T-cell (primary cell): ENCODE measurements around the gene CCDC148. TPM values are rescaled to one million over a fixed set of nuclear protein-coding genes. Genes with fewer than 3 reads are reported as not detected.
A peak's percentile ranks its signal among the peaks of the same experiment; 100 is the strongest.
"Not testable (repeated sequence)": the region's sequence is repeated elsewhere in the genome, so short reads cannot be mapped to it uniquely, and the experiment has no call there.

ENCODE experiments used
- ATAC-seq, 4 experiments: fragments of 200-7000 bp in 3 of 4; fragments of 150-1000 bp in 1 of 4; cut with Tn5 transposase; replicated peaks in 1 of 4; 1 replicate in 3 of 4; 2 replicates in 1 of 4; pipeline ENCODE4 v1.10.0; 2021; ENCODE audit warnings: moderate library complexity in 3 of 4, mild to moderate bottlenecking in 2 of 4, moderate number of reproducible peaks in 1 of 4
- CTCF ChIA-PET, 2 donors: fragments of 300-600 bp; sonication (Branson Sonifier 250); formaldehyde crosslinking; loops; one replicate each; lab custom pipeline; 2022; ENCODE audit warnings: antibody characterized with exemption in 2 of 2; lab: Charles Lee
- POLR2A ChIA-PET, 2 donors: fragments of 300-600 bp; sonication (Branson Sonifier 250); formaldehyde crosslinking; loops; one replicate each; lab custom pipeline; 2022; ENCODE audit warnings: antibody characterized with exemption in 2 of 2; lab: Charles Lee
- DNase-seq, 35 experiments: peaks; one replicate each; pipeline versions ENCODE4 v3.0.0 to v3.0.0-alpha.2; 2013 to 2023
- H3K27ac ChIP-seq: one replicate; pipeline ENCODE4 v1.5.1; 2013; ENCODE audit warnings: low read length
- H3K27me3 ChIP-seq, 2 experiments: replicated peaks in 1 of 2; 1 replicate in 1 of 2; 2 replicates in 1 of 2; pipeline versions ENCODE4 v1.6.1 to v1.7.0; 2013; ENCODE audit warnings: low read length in 1 of 2, mixed read lengths in 1 of 2; ENCODE audit not compliant: control insufficient read depth in 2 of 2, insufficient read depth in 2 of 2; ENCODE audit errors: extremely low read depth in 1 of 2
- H3K36me3 ChIP-seq, 2 donors: 1 replicate in 1 of 2; 2 replicates in 1 of 2; pipeline versions ENCODE4 v1.6.1 to v1.7.0; 2013; ENCODE audit warnings: low read length in 1 of 2; ENCODE audit not compliant: control insufficient read depth in 2 of 2, insufficient read depth in 1 of 2; ENCODE audit errors: extremely low read depth in 1 of 2
- H3K4me1 ChIP-seq, 2 experiments: 1 replicate in 1 of 2; 2 replicates in 1 of 2; pipeline versions ENCODE4 v1.6.1 to v1.7.0; 2013; ENCODE audit warnings: low read length in 2 of 2, mixed read lengths in 1 of 2; ENCODE audit not compliant: insufficient read depth in 2 of 2, control insufficient read depth in 1 of 2; ENCODE audit errors: extremely low read depth in 1 of 2
- H3K4me3 ChIP-seq, 2 donors: 1 replicate in 1 of 2; 2 replicates in 1 of 2; pipeline versions ENCODE4 v1.5.1 to v1.7.0; 2013; ENCODE audit warnings: mild to moderate bottlenecking in 2 of 2, low read length in 1 of 2, moderate library complexity in 1 of 2; ENCODE audit not compliant: control insufficient read depth in 1 of 2; ENCODE audit errors: extremely low read depth in 1 of 2
- H3K9me3 ChIP-seq: 2 replicates; pipeline ENCODE4 v1.7.0; 2013
- H3K27ac Mint-ChIP-seq, 2 donors: one replicate each; pipeline ENCODE4 v1.8.0; 2020 to 2021; ENCODE audit warnings: mild to moderate bottlenecking in 2 of 2, mixed read lengths in 2 of 2
- H3K27me3 Mint-ChIP-seq, 2 donors: one replicate each; pipeline ENCODE4 v1.8.0; 2021 to 2022; ENCODE audit warnings: mixed read lengths in 2 of 2
- H3K36me3 Mint-ChIP-seq: one replicate; pipeline ENCODE4 v1.8.0; 2021; ENCODE audit warnings: mixed read lengths
- H3K4me1 Mint-ChIP-seq, 3 donors: one replicate each; pipeline ENCODE4 v1.8.0; 2020 to 2022; ENCODE audit warnings: mixed read lengths in 3 of 3, mild to moderate bottlenecking in 1 of 3
- H3K4me3 Mint-ChIP-seq, 3 donors: one replicate each; pipeline ENCODE4 v1.8.0; 2020 to 2022; ENCODE audit warnings: mild to moderate bottlenecking in 3 of 3, mixed read lengths in 3 of 3, moderate library complexity in 3 of 3
- H3K9me3 Mint-ChIP-seq, 3 donors: one replicate each; pipeline ENCODE4 v1.8.0; 2020 to 2022; ENCODE audit warnings: mixed read lengths in 3 of 3
- WGBS: methylation state at CpG from one replicate; pipeline ENCODE4 v1.1.5; 2013; ENCODE audit warnings: missing lambda C conversion rate; ENCODE audit not compliant: insufficient coverage; 5-methylcytosine and 5-hydroxymethylcytosine counted together
- total RNA-seq, 35 experiments: library from RNA in 6 of 35; stranded (reverse) in 6 of 35; fragments of 120-200 nt in 1 of 35; gene quantifications; one replicate each; pipeline versions ENCODE4 v1.2.1 to v1.2.4 and lab custom pipeline; 2013 to 2026

CCDC148 gene
- total RNA-seq, 5 donors from 2014 or later (not counting 1 experiment from before 2014, with no cell fraction given), result not detected

- peak overlapping the region; percentile 87 to 91 for H3K27ac Mint-ChIP-seq
- WGBS, result 43% methylated on average over 2 of the region's 3 CpGs
- Histone ChIP-seq H3K9me3 (no peaks in the 10 kb centered on the region), H3K4me3 (no peak overlapping the region), H3K36me3 (no peaks in the 10 kb centered on the region), H3K4me1 (peaks cover 0 to 11% of the 10 kb centered on the region in 2 experiments), H3K27me3 (no peaks in the 10 kb centered on the region), H3K27ac (no peak overlapping the region)
- H3K4me3 Mint-ChIP-seq, result peak overlapping the region; percentile 36 to 60 (median 44)
- peak; percentile 53 to 72 (median 66) for ATAC-seq
- peaks cover 0 to 9% (median 0%) of the 10 kb centered on the region in 3 donors for H3K9me3 Mint-ChIP-seq
- POLR2A ChIA-PET, result no interaction called here
- peaks cover 6% of the 10 kb centered on the region for H3K36me3 Mint-ChIP-seq
- CTCF ChIA-PET, result interaction anchor here (0.5 to 1.2 kb wide), 3 partner anchors 9 to 13 kb away, joined by 3 to 6 read pairs (median 4); no protein-coding TSS in a partner anchor
- H3K4me1 Mint-ChIP-seq, result peaks cover 25 to 29% (median 28%) of the 10 kb centered on the region in 3 donors
- peak in 1 of 35 experiments; percentile 18 for DNase-seq
- H3K27me3 Mint-ChIP-seq, result no peaks in the 10 kb centered on the region
These were observed 20.6 kb upstream of the CCDC148 start for GRCh38 chr2:158477202-158477601.

GRCh38 chr2:158474526-158475011 lies 18.0 kb upstream of the CCDC148 start:
- peaks cover 15% of the 10 kb centered on the region for H3K36me3 Mint-ChIP-seq
- WGBS, result 100% methylated on average over 1 of the region's 3 CpGs
- ChIA-PET POLR2A (interaction anchor here in 1 of 2 donors (0.5 kb wide), 1 partner anchor 261 kb away, joined by 4 read pairs; no protein-coding TSS in a partner anchor), CTCF (interaction anchor here (0.8 to 1.7 kb wide), 2 partner anchors 13 to 845 kb away, joined by 3 to 6 read pairs; no protein-coding TSS in a partner anchor)
- H3K4me3 ChIP-seq, H3K27ac ChIP-seq, DNase-seq, ATAC-seq, H3K36me3 ChIP-seq, H3K9me3 Mint-ChIP-seq, H3K27me3 ChIP-seq, H3K9me3 ChIP-seq, H3K4me3 Mint-ChIP-seq, H3K27me3 Mint-ChIP-seq: not testable (repeated sequence)
- peak overlapping the region; percentile 53 to 65 for H3K27ac Mint-ChIP-seq
- H3K4me1 Mint-ChIP-seq, result peaks cover 25 to 29% (median 28%) of the 10 kb centered on the region in 3 donors
- peaks cover 0 to 11% of the 10 kb centered on the region in 2 experiments for H3K4me1 ChIP-seq

- Mint-ChIP-seq H3K9me3 (peaks cover 0 to 9% (median 0%) of the 10 kb centered on the region in 3 donors), H3K4me1 (peaks cover 25 to 29% (median 28%) of the 10 kb centered on the region in 3 donors), H3K27ac (no peak overlapping the region), H3K27me3 (no peaks in the 10 kb centered on the region), H3K4me3 (no peak overlapping the region), H3K36me3 (peaks cover 19% of the 10 kb centered on the region)
- H3K4me1 ChIP-seq, result peaks cover 0 to 11% of the 10 kb centered on the region in 2 experiments
- H3K9me3 ChIP-seq, result no peaks in the 10 kb centered on the region
- ATAC-seq (no peak), DNase-seq (no peak)
- 98% methylated on average over 6 of the region's 8 CpGs for WGBS
- no peak overlapping the region for H3K27ac ChIP-seq
- H3K27me3 ChIP-seq, result no peaks in the 10 kb centered on the region
- peaks cover 0 to 2% of the 10 kb centered on the region in 2 donors for H3K36me3 ChIP-seq
- POLR2A ChIA-PET, result interaction anchor here (0.5 to 0.7 kb wide), 3 partner anchors 19 to 262 kb away, joined by 3 to 5 read pairs (median 4); no protein-coding TSS in a partner anchor
- CTCF ChIA-PET, result interaction anchor here (0.6 to 1.7 kb wide), 2 partner anchors 12 to 839 kb away, joined by 3 to 6 read pairs; no protein-coding TSS in a partner anchor
- H3K4me3 ChIP-seq, result no peak overlapping the region
These were observed 17.3 kb upstream of the CCDC148 start for GRCh38 chr2:158473719-158474392.

- not testable (repeated sequence) for H3K9me3 ChIP-seq, H3K36me3 ChIP-seq, H3K27me3 Mint-ChIP-seq, ATAC-seq, H3K27ac ChIP-seq, H3K4me3 Mint-ChIP-seq, DNase-seq, H3K27ac Mint-ChIP-seq, H3K27me3 ChIP-seq, H3K4me3 ChIP-seq, H3K9me3 Mint-ChIP-seq
- Mint-ChIP-seq H3K4me1 (peaks cover 21 to 27% (median 26%) of the 10 kb centered on the region in 3 donors), H3K36me3 (peaks cover 19% of the 10 kb centered on the region)
- CTCF ChIA-PET, result interaction anchor here (0.6 to 1.7 kb wide), 2 partner anchors 11 to 839 kb away, joined by 3 to 6 read pairs; no protein-coding TSS in a partner anchor
- POLR2A ChIA-PET, result interaction anchor here in 1 of 2 donors (0.6 to 0.7 kb wide), 2 partner anchors 19 to 163 kb away, joined by 3 to 5 read pairs; no protein-coding TSS in a partner anchor
- no CpG with 5 or more reads among the region's 3 CpGs for WGBS
- peaks cover 0 to 11% of the 10 kb centered on the region in 2 experiments for H3K4me1 ChIP-seq
These were observed 16.7 kb upstream of the CCDC148 start for GRCh38 chr2:158473300-158473699.

DNA sequence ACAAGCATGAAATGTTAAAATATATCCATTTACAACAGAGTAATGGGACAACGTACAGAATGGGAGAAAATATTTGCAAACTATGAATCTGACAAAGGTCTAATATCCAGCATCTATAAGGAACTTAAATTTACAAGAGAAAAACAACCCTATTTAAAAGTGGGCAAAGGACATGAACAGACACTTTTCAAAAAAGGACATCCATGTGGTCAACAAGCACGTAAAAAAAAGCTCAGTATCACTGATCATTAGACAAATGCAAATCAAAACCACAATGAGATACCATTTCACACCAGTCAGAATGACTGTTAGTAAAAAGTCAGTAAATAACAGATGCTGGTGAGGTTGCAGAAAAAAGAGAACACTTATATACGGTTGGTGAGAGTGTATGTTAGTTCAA lies 16.3 kb upstream of the CCDC148 start:
- H3K9me3 ChIP-seq, H3K4me1 ChIP-seq, H3K27me3 Mint-ChIP-seq, H3K4me3 Mint-ChIP-seq, H3K4me3 ChIP-seq, ATAC-seq, DNase-seq, CTCF ChIA-PET, H3K36me3 ChIP-seq, H3K27ac Mint-ChIP-seq, H3K27ac ChIP-seq, H3K9me3 Mint-ChIP-seq, H3K27me3 ChIP-seq: not testable (repeated sequence)
- peaks cover 19% of the 10 kb centered on the region for H3K36me3 Mint-ChIP-seq
- peaks cover 20 to 24% (median 23%) of the 10 kb centered on the region in 3 donors for H3K4me1 Mint-ChIP-seq
- no CpG with 5 or more reads among the region's 3 CpGs for WGBS
- POLR2A ChIA-PET, result interaction anchor here in 1 of 2 donors (0.7 kb wide), 1 partner anchor 20 kb away, joined by 5 read pairs; no protein-coding TSS in a partner anchor

DNA sequence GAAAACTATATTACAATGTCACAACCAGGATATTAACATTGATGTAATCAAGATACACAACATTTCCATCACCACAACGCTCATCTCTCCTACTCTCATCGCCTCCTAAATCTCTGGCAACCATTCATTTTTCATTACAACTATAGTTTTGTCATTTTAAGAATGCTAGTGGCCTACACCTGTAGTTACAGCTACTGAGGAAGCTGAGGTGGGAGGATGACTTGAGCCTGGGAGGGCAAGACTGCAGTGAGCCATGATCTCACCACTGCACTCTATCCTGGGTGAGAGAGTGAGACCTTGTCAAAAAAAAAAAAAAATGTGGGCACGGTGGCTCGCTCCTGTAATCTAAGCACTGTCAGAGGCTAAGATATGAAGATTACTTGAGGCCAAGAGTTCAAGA lies 10.7 kb upstream of the CCDC148 start:
- Mint-ChIP-seq H3K4me3 (no peak overlapping the region), H3K27me3 (no peaks in the 10 kb centered on the region), H3K9me3 (no peaks in the 10 kb centered on the region), H3K36me3 (peaks cover 13% of the 10 kb centered on the region), H3K4me1 (peaks cover 0 to 4% (median 0%) of the 10 kb centered on the region in 3 donors), H3K27ac (no peak overlapping the region)
- no peaks in the 10 kb centered on the region for H3K9me3 ChIP-seq
- no peak overlapping the region for H3K4me3 ChIP-seq
- no peaks in the 10 kb centered on the region for H3K4me1 ChIP-seq
- ATAC-seq (no peak), DNase-seq (no peak)
- WGBS, result 100% methylated on average over 2 of the region's 4 CpGs
- peaks cover 0 to 2% of the 10 kb centered on the region in 2 donors for H3K36me3 ChIP-seq
- no peak overlapping the region for H3K27ac ChIP-seq
- ChIA-PET POLR2A (interaction anchor here in 1 of 2 donors (0.6 kb wide), 1 partner anchor 836 kb away, joined by 3 read pairs; no protein-coding TSS in a partner anchor), CTCF (interaction anchor here (0.7 kb wide), 2 partner anchors 9 to 716 kb away, joined by 4 to 5 read pairs; no protein-coding TSS in a partner anchor)
- H3K27me3 ChIP-seq, result no peaks in the 10 kb centered on the region
